8988T (cell line): ENCODE data around the gene CTDSP2.
"Not testable (repeated sequence)": the region's sequence is repeated elsewhere in the genome, so short reads cannot be mapped to it uniquely, and the experiment has no call there.

ENCODE experiments used
- DNase-seq: peaks from one replicate; pipeline ENCODE4 v3.0.0; 2011

CTDSP2 gene

GRCh38 chr12:57777367-57777766 is 69.2 kb downstream of the CTDSP2 start:
- no peak for DNase-seq

GRCh38 chr12:57776247-57776587 is 70.3 kb downstream of the CTDSP2 start:
- DNase-seq: no peak

GRCh38 chr12:57775563-57776246 is 70.8 kb downstream of the CTDSP2 start:
- no peak for DNase-seq

GRCh38 chr12:57775044-57775443 is 71.5 kb downstream of the CTDSP2 start:
- no peak for DNase-seq

DNA sequence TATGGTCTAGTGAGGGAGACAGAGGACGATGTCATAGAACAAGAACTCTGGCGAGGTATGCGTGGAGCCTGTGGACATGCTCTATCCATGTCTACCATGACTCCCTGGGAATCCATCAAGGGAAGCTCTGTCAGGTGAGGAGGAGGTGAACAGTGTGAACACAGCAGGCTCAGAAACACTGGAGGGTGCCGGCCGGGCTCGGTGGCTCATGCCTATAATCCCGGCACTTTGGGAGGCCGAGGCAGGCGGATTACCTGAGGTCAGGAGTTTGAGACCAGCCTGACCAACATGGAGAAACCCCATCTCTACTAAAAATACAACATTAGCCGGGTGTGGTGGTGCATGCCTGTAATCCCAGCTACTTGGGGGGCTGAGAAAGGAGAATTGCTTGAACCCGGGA is 71.9 kb downstream of the CTDSP2 start:
- not testable (repeated sequence) for DNase-seq

DNA sequence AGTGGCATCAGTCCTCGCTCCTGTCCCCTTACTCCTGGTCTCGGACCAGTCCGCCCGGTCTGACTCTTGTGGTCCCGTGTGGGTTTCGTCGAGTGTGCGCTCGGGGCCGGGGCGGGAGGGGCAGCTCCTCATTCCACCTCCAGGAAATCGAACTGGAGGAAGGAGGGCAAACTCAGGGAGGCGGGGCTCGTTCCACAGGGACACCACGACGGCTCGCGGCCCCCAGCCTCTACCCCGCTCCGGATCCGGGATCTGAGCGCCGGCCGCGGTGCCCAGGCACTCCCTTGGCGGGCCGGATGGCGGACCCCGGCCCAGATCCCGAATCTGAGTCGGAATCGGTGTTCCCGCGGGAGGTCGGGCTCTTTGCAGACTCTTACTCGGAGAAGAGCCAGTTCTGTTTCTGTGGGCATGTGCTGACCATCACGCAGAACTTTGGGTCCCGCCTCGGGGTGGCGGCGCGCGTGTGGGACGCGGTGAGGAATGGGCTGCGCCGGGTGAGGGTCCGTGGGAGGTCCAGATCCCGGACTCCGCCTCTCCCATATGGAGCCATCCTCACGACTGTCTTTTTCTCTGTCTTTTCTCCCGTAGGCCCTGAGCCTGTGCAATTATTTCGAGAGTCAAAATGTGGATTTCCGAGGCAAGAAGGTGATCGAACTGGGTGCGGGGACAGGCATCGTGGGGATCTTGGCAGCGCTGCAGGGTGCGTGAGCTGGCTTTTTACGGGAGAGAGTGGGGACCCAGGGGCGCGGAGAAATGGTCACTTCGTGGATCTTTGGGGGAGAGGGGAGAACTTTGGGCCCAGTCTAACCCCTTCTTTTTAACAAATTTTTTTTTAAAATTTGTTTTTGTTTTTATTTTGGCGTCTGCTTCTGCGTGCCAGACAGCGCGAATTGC is 73.9 kb downstream of the CTDSP2 start, which contains the start of gene EEF1AKMT3:
Gene EEF1AKMT3, plus strand, starts transcription at position 186 of the 894 bp plus-strand sequence. Its CDS starts 111 bp downstream, at position 297.
- no peak for DNase-seq

DNA sequence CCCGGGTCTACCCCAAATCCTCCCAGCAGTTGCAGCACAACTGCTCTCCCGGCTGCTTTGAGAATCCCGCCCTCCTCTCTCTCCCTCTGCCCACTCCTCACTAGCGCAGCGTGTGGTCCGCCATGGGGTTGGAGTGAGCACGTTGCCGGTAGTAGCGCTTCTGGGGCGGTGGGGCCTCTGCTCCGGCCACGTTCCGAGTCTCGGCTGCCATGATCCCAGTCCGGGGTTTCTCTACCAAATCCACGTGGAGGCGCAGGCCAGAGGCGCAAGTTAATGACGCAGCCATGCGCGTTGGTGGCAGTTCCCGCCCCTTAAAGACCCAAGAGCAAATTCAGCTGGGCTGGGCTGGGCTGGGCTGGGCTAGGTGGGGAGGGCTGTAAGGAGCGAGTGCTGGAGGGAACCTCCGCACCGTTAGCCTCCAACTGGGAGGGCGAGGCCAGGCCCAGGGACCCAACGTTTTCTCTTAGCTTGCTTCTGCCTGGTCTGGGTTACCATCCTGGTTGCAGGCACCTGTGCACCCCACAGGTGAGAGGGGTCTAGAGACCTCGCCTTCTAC is 74.6 kb downstream of the CTDSP2 start, which contains the start of gene METTL1:
Gene METTL1, minus strand, starts transcription at position 233 of the 556 bp plus-strand sequence. Its CDS starts 22 bp downstream, at position 211.
- DNase-seq: peak; percentile 85

DNA sequence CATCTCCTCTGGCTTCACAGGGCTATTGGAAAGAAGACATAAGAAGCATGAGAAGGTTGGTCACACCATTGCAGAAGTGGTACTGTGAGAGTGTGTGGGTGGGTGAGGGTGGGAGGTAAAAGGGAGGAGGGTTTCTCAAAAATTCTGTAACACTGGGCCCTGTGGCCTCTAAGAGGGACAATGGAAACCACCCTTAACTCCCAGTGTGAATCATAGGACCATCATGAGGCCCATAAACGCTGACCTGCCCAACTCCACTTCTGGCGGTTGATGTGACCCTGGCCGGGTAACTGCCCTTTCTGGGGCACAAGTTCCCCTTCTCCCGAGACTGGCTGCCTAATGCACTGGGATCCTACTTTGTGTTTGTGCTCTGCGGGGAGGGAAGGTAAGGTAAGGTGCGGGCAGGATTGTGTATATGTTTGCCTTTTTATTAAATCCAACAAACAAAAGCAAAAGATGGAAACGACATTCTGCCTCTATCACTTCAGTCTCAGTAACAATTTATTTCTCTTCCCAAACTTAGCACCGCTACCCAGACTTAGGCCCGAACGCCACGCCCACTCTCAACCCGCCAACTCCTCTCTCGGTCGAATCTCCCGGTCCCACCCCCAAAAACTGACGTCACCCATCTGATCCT is 75.2 kb downstream of the CTDSP2 start:
- DNase-seq: peak; percentile 83

DNA sequence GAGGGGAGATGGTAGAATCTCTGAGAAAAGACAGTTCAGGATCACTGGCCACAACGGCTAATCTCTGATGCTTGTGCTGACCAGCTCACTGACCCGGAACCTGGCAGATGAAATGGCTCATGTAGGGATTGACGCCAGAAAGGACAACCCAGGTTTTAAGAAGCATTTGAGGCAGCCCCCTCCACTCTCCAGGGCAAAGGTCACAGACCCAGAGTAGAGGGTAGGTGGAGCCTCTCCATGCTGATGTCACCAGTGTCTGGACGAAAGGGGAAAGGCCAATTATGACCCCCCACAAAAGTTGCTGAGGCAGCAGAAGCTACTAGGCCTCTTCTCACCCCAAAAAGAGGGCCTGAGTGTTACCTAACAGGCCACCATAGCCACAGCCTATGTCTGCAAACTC is 75.8 kb downstream of the CTDSP2 start:
- no peak for DNase-seq
